Skeletal muscle cell (primary cell): ENCODE data around the gene PF4V1.
"Not testable (repeated sequence)": the region's sequence is repeated elsewhere in the genome, so short reads cannot be mapped to it uniquely, and the experiment has no call there.

Experiments used
- DNase-seq: peaks from one replicate; pipeline ENCODE4 v3.0.0-alpha.2; 2010; ENCODE audit warnings: low read depth
- H3K4me3 ChIP-seq: 2 replicates; pipeline ENCODE4 v1.5.1; 2011; ENCODE audit warnings: low read depth, mild to moderate bottlenecking, control low read depth, low read length, moderate library complexity

Gene PF4V1

GRCh38 chr4:73897380-73898136 lies 44.5 kb downstream of the PF4V1 start:
- peak; percentile 80 for DNase-seq
- no peak overlapping the region for H3K4me3 ChIP-seq

DNA sequence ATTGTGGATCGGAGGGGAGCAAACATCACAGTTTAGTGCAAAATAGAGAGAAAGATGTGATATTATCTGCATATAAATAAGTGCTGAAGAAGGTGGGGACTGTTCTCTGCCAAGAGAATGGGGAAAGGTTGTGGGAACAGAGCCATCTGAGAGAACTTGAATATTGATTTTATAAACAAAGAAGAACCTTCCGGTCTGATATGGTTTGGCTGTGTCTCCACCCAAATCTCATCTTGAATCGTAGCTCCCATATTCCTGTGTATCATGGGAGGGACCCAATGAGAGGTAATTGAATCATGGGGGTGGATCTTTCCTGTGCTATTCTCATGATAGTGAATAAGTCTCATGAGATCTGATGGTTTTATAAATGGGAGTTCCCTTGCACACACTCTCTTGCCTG lies 46.2 kb downstream of the PF4V1 start:
- not testable (repeated sequence) for DNase-seq, H3K4me3 ChIP-seq

DNA sequence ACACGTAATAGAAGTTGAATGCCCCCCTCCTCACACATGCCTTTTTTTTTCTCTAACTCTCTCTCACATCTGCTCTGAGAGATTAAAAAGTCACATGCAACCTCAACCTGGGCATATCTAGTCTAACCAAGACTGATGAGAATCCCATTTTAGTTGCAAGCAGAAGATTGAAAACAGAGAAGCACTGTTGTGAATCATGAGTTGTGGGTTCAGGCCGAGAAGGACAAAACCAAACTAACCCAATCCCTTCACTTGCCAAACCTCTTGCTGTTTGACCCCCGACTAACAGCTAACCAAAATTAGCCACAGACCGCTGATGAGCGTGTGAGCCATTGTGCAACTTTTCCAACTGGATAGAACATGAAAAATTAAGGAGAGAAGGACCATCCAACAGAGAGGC lies 47.9 kb downstream of the PF4V1 start:
- no peak overlapping the region for H3K4me3 ChIP-seq
- peak; percentile 72 for DNase-seq

GRCh38 chr4:73902038-73902637 lies 49.0 kb downstream of the PF4V1 start:
- no peak for DNase-seq

GRCh38 chr4:73902817-73903547 lies 49.9 kb downstream of the PF4V1 start:
- H3K4me3 ChIP-seq: no peak overlapping the region
- DNase-seq: no peak

More at GRCh38 chr4:73902038-73902637, 49.0 kb downstream of the PF4V1 start:
- H3K4me3 ChIP-seq: no peak overlapping the region
